Activated CD4-positive, alpha-beta T cell treated with anti-CD3 and anti-CD28 coated beads for 24 hours (primary cell): ENCODE data around the gene ALOX12.
"Not testable (repeated sequence)": the region's sequence is repeated elsewhere in the genome, so short reads cannot be mapped to it uniquely, and the experiment has no call there.

Experiments
- DNase-seq, 2 donors: peaks; one replicate each; pipeline ENCODE4 v3.0.0-alpha.2; 2020; ENCODE audit warnings: low read depth in 2 of 2

Gene ALOX12, protein sequence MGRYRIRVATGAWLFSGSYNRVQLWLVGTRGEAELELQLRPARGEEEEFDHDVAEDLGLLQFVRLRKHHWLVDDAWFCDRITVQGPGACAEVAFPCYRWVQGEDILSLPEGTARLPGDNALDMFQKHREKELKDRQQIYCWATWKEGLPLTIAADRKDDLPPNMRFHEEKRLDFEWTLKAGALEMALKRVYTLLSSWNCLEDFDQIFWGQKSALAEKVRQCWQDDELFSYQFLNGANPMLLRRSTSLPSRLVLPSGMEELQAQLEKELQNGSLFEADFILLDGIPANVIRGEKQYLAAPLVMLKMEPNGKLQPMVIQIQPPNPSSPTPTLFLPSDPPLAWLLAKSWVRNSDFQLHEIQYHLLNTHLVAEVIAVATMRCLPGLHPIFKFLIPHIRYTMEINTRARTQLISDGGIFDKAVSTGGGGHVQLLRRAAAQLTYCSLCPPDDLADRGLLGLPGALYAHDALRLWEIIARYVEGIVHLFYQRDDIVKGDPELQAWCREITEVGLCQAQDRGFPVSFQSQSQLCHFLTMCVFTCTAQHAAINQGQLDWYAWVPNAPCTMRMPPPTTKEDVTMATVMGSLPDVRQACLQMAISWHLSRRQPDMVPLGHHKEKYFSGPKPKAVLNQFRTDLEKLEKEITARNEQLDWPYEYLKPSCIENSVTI

DNA sequence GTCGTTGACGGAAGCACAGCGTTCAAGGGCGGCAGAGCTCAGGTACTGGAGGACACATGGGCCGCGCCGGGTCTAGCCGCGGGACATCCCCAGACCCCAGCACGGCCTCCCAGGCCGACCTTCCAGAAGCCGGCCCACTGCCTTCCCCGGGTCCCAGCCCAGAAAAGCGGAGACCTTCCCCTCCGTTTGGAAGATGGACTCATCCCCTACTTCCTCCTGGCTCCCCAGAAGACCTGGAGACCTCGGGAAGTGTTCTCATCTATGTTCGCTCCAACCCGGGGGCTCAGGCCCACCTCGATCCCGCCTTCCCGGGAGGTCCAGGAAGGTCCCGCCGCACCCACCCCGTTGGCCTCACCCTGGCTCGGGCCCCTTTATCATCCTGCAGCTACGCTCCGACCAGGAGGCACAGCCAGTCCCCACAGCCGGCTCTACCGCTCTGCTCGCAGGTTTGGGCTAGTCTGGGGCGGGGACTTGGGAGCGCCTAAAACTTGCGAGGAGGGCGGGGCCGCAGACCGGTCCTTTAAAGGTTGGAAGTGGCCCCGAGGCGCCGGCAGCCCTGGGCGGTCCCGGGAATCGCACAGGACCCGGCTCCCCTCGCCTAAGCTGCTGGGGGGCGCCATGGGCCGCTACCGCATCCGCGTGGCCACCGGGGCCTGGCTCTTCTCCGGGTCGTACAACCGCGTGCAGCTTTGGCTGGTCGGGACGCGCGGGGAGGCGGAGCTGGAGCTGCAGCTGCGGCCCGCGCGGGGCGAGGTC lies at the start of gene ALOX12:
Gene ALOX12 (plus strand): TSS at position 550 of the 756 bp plus-strand sequence. CDS start 69 bp downstream, at position 619.
- DNase-seq, result no peak

DNA sequence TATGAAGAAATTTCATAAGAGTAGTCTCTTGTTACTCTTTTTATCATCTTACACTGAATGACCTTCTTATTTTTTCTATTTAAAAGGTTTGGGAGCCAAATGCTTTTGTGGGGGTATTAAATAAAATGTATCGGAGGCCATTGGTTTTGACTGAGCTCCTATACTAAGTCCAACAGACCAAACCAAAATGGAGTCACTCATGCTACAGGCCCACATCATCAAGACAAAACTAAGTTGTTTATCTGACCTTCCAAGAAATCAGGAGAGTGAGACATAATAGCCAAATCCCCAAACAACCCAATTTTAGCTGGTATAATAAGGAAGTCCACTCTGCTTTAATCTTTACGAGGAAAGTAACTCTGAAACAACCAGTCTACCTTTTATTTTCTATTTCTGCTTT lies 48.1 kb upstream of the ALOX12 start:
- DNase-seq, result no peak

GRCh38 chr17:6948562-6948961 lies 47.3 kb upstream of the ALOX12 start:
- no peak for DNase-seq

- DNase-seq, result no peak
These were observed 46.9 kb upstream of the ALOX12 start for GRCh38 chr17:6948976-6949375.

GRCh38 chr17:6950938-6951337 lies 44.9 kb upstream of the ALOX12 start:
- not testable (repeated sequence) for DNase-seq

DNA sequence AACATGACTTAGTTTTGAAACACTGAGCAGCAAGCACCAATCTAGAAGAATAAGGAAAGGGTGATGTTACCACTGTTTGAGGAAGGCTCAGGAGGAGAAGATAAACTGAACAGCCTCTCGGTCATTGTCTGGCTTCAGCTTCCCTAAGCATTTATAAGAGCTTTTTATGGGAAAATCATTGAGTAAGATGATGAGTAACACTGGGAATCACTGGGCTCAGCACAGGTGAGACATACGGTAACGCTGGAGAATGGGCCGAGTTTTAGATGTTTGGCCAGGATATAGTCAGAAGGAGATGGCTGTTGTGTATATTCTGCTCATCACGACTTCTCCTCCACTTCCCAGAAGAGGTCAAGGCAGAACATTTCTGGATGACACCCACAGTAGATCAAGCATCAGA lies 42.2 kb upstream of the ALOX12 start:
- DNase-seq, result no peak

GRCh38 chr17:6959700-6960099 lies 36.1 kb upstream of the ALOX12 start:
- no peak for DNase-seq

GRCh38 chr17:6969323-6969726 lies 26.5 kb upstream of the ALOX12 start:
- DNase-seq, result no peak

GRCh38 chr17:6970992-6971391 lies 24.9 kb upstream of the ALOX12 start:
- DNase-seq, result no peak

- DNase-seq, result not testable (repeated sequence)
These were observed 16.4 kb upstream of the ALOX12 start for GRCh38 chr17:6979440-6979839.

DNA sequence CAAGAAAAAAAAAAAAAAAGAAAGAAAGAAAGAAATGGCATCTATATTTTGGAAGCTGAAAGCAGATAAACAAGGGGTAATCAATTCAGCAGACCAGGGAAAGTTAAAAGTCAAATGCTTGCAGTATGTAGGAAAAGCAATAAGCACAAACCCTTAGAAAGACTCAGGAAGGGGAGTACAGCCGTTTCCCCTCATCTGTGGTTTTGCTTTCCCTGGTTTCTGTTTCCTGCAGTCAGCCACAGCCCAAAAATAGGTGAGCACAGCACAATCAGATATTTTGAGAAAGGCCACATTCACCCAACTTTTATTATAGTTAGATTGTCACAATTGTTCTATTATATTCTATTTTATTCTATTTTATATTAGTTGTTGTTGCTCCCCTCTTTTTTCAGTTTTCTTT lies 14.4 kb upstream of the ALOX12 start:
- no peak for DNase-seq

GRCh38 chr17:6985266-6985665 lies 10.6 kb upstream of the ALOX12 start:
- DNase-seq, result no peak

- DNase-seq, result no peak
These were observed 9.2 kb upstream of the ALOX12 start for GRCh38 chr17:6986676-6987075.

DNA sequence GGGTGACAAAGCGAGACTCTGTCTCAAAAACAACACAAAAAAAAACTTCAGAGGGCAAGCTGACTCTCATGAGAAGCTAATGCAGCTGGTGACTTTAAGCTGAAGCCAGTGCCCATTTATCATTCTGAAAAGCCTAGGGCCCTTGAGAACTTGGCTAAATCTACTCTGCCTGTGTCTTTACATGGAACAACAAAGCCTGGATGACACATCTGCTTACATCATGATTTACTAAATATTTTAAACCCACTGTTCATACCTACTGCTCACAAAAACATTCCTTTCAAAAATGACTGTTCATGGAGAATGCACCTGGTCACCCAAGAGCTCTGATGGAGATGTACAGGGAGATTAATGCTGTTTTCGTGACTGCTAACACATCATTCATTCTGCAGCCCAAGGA lies 6.1 kb upstream of the ALOX12 start:
- DNase-seq, result no peak

DNA sequence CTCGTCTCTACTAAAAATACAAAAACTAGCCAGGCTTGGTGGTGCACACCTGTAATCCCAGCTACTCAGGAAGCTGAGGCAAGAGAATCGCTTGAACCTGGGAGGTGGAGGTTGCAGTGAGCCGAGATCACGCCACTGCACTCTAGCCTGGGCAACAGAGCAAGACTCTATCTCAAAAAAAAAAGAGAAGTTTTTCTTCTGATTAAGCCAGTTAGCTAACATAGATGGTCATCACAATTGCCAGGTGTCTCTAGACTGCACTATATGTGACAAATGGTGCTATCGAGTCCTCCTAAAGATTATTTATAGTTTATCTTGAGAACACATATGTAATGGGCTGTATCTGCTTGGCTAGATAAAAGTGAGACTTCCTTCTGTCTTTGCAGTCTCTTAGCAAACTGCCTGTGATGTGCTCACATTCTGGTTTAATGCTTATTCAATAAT lies 2.2 kb upstream of the ALOX12 start:
- DNase-seq, result not testable (repeated sequence)

DNA sequence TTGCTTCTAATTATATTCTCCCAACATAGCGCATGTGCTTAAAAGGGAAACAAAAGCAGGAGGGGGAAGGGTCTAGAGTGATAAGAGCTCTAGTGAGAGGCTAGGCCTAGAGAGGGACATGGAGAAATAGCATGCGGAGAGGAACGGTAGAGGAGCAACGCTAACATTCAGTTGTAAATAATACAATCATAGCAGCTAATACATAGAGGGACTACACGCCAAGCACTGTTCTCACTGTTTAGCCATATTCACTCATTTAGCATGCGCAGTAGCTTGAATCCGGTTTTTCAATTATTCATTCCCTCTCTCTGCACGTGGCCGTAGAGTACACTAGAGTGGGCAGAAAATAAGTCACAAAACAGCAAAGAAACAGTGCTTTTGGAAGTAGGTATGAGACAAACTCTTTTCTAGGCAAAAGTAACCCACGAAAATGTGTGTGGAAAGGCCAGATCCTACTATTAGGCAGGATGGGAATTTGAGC lies 1.7 kb upstream of the ALOX12 start:
- no peak for DNase-seq

DNA sequence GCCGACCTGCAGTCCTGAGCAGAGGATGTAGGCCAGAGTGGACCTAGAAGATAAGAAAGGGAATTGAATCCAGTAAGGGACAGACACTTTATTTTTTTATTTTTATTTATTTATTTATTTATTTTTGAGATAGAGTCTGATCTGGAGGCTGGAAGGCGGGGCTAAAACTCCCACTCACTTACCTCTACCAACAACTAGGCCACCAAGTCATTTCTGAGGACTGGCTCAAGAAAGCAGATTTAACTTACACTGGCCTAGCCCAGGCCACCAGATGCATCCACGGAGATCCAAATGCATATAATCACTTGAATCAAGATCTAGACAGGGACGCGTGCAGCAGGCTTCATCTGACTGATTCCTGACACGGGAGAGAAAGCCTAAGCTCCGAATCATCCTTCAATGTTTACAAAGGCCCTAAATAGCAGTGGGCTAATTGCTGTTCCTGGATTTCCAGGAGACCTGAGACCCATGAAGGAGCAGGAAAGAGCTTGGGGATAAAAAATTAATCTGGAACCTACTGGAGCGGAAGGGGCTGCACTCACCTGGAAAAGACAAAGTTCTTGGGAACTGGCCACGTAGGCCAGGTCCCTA lies 1.1 kb upstream of the ALOX12 start:
- no peak for DNase-seq

DNA sequence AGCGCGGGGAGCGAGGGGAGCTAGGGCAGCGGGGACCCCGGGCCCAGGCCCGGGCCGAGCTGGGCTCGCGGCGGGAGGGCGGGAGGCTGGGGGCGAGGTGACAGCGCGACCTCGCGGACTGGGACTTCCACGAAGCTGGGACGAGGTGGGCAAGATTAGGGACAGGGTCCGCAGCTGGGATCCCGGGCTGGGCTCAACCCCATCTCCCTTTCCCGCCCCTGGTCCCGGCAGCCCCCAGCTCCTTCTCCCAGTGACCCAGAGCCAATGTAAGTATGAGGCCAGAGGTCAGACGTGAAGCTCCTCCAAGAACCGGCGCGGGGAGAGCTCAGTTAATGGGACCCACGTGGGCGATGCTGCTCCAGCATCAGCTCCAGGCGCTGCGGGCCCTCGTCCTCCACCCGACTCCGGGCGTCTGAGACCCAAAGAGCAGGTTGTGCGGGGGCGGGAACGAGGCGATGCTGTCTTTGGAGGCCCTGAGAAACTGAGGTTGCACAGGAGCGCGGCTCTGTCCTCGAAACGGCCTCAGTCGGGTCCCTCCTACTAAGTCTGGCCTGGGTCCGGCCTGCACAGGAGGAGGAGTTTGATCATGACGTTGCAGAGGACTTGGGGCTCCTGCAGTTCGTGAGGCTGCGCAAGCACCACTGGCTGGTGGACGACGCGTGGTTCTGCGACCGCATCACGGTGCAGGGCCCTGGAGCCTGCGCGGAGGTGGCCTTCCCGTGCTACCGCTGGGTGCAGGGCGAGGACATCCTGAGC lies 585 bp downstream of the ALOX12 start:
- no peak for DNase-seq

DNA sequence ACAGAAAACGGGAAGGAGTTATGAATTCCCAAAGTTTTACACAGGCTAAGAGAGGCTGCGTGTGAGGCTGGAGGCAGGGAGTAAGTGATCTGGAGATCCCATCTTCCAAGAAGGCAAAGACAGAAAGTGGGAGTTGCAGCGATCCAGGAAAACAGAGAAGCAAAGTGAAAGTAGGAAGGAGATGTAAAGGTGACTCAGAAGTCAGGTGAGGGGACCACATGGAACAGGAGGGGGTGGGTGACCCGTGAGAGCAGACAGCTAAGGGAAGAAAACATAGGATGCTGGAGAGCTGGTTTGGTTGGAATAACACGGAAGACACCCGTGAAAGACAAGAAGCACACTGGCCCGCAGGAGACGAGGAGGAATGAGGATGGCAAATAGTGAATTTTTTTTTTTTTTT lies 1.3 kb downstream of the ALOX12 start:
- DNase-seq, result no peak

DNA sequence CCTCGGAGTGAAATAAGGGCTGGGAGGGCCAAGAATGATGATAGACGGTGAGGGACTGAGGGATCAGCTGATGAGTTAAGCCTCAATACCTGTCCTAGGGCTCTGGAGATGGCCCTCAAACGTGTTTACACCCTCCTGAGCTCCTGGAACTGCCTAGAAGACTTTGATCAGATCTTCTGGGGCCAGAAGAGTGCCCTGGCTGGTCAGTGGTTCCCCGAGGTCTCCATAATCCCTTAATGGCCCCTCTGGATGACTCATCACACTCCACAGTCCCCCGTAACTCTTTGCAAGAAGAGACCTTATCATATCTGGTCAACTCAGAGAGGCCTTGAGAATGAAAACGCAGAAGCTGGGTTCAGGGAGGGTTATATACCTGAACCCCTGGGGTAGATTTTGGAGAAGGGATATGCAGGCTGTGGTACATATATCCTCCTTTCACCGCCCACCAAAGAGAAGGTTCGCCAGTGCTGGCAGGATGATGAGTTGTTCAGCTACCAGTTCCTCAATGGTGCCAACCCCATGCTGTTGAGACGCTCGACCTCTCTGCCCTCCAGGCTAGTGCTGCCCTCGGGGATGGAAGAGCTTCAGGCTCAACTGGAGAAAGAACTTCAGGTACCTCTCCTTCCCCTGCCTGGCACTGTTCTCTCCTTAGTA lies 3.1 kb downstream of the ALOX12 start:
- DNase-seq, result no peak
